ENCODE data around the gene RBFOX2. TPM values are rescaled to one million over a fixed set of nuclear protein-coding genes. Genes with fewer than 3 reads are reported as not detected.
"Not testable (repeated sequence)": the region's sequence is repeated elsewhere in the genome, so short reads cannot be mapped to it uniquely, and the experiment has no call there.

The RBFOX2 gene
- polyA plus RNA-seq, 1 donor, result 67.0 TPM

- no peaks in the 10 kb centered on the region for H3K4me1 ChIP-seq (ENCODE audit: control insufficient read depth, insufficient read depth, low read length)
- no peak overlapping the region for H3K4me3 ChIP-seq (ENCODE audit: low read length)
- peaks cover 40% of the 10 kb centered on the region for H3K36me3 ChIP-seq (ENCODE audit: control insufficient read depth, insufficient read depth, low read length)
- no peaks in the 10 kb centered on the region for H3K9me3 ChIP-seq (ENCODE audit: control insufficient read depth, low read depth, low read length)
- 89% methylated on average over 2 of the region's 4 CpGs for WGBS (ENCODE audit: insufficient coverage, low lambda C conversion rate)
- H3K27me3 ChIP-seq (ENCODE audit: control insufficient read depth, insufficient read depth, low read length), result no peaks in the 10 kb centered on the region
- no peak overlapping the region for H3K27ac ChIP-seq (ENCODE audit: low read length)
- DNase-seq, result no peak
Measured at GRCh38 chr22:35746946-35747703, 281.5 kb downstream of the RBFOX2 start.

GRCh38 chr22:35746248-35746647 is 282.4 kb downstream of the RBFOX2 start:
- peaks cover 38% of the 10 kb centered on the region for H3K36me3 ChIP-seq (ENCODE audit: control insufficient read depth, insufficient read depth, low read length)
- H3K9me3 ChIP-seq (ENCODE audit: control insufficient read depth, low read depth, low read length), result no peaks in the 10 kb centered on the region
- no peak overlapping the region for H3K4me3 ChIP-seq (ENCODE audit: low read length)
- no peaks in the 10 kb centered on the region for H3K27me3 ChIP-seq (ENCODE audit: control insufficient read depth, insufficient read depth, low read length)
- no peaks in the 10 kb centered on the region for H3K4me1 ChIP-seq (ENCODE audit: control insufficient read depth, insufficient read depth, low read length)
- DNase-seq, result no peak
- H3K27ac ChIP-seq (ENCODE audit: low read length), result no peak overlapping the region
- WGBS (ENCODE audit: insufficient coverage, low lambda C conversion rate), result no CpG with 5 or more reads among the region's 9 CpGs

DNA sequence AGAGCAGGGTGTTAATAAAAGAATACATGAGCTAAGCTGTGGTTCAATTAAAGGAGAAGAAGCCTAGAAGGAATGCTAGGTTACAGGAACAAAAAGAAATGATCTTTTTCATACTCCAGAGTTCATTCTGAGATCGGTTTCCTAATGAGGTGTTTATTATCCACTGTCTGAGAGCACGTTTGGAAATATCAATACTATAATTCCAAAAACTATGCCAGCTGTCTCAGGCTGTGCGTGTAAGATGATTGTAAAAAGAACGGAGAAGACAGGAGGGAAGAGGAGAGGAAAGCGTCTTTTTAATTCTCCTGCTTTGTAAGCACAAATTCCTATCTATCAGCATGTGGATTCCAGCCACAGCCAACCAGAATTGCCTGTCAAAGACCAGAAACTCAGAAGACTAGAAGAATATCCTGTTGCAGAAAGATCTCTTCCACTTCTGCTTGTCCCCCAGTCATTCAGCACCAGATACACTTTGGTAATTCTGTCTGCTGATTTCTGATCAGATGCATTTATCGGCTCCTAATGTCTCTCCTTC is 285.2 kb downstream of the RBFOX2 start:
- DNase-seq, result no peak
- no peak overlapping the region for H3K4me3 ChIP-seq (ENCODE audit: low read length)
- no peak overlapping the region for H3K27ac ChIP-seq (ENCODE audit: low read length)
- H3K27me3 ChIP-seq (ENCODE audit: control insufficient read depth, insufficient read depth, low read length), result no peaks in the 10 kb centered on the region
- H3K4me1 ChIP-seq (ENCODE audit: control insufficient read depth, insufficient read depth, low read length), result no peaks in the 10 kb centered on the region
- WGBS (ENCODE audit: insufficient coverage, low lambda C conversion rate), result 80% methylated on average over 1 of the region's 6 CpGs
- peaks cover 40% of the 10 kb centered on the region for H3K36me3 ChIP-seq (ENCODE audit: control insufficient read depth, insufficient read depth, low read length)
- H3K9me3 ChIP-seq (ENCODE audit: control insufficient read depth, low read depth, low read length), result no peaks in the 10 kb centered on the region

- WGBS (ENCODE audit: insufficient coverage, low lambda C conversion rate), result 100% methylated on average over 2 of the region's 9 CpGs
- no peak overlapping the region for H3K27ac ChIP-seq (ENCODE audit: low read length)
- peaks cover 44% of the 10 kb centered on the region for H3K36me3 ChIP-seq (ENCODE audit: control insufficient read depth, insufficient read depth, low read length)
- H3K27me3 ChIP-seq (ENCODE audit: control insufficient read depth, insufficient read depth, low read length), result no peaks in the 10 kb centered on the region
- H3K4me1 ChIP-seq (ENCODE audit: control insufficient read depth, insufficient read depth, low read length), result no peaks in the 10 kb centered on the region
- H3K9me3 ChIP-seq (ENCODE audit: control insufficient read depth, low read depth, low read length), result no peaks in the 10 kb centered on the region
- H3K4me3 ChIP-seq (ENCODE audit: low read length), result no peak overlapping the region
- DNase-seq, result no peak
Measured at GRCh38 chr22:35742342-35743100, 286.1 kb downstream of the RBFOX2 start.

- WGBS (ENCODE audit: insufficient coverage, low lambda C conversion rate), result no CpG with 5 or more reads among the region's 1 CpG
- Histone ChIP-seq H3K4me1 (ENCODE audit: control insufficient read depth, insufficient read depth, low read length) (no peaks in the 10 kb centered on the region), H3K9me3 (ENCODE audit: control insufficient read depth, low read depth, low read length) (no peaks in the 10 kb centered on the region), H3K27ac (ENCODE audit: low read length) (no peak overlapping the region), H3K36me3 (ENCODE audit: control insufficient read depth, insufficient read depth, low read length) (peaks cover 33% of the 10 kb centered on the region), H3K4me3 (ENCODE audit: low read length) (no peak overlapping the region), H3K27me3 (ENCODE audit: control insufficient read depth, insufficient read depth, low read length) (no peaks in the 10 kb centered on the region)
- DNase-seq, result no peak
Measured at GRCh38 chr22:35740616-35741015, 288.0 kb downstream of the RBFOX2 start.

DNA sequence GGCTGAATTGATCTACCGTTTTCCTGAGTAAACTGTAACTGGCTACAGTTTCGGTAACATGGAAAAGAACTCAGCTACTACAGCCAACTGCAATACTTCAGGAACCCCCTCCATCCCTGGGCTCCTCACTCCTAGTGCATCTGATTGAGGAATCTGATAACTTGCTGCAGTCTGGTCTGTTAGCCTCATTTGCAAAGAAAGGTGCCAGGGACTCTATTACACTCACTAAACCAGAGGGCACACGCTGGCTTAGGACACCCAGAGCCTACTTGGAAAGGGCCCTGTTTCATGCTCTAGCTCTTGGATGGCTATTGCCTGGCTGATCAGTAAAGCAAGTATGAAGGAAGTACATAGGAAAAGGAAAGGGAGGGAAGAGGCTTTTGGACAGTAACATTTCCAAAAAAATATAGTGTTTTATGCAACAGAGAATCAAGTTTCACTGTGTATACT is 288.7 kb downstream of the RBFOX2 start:
- DNase-seq, result no peak
- H3K27me3 ChIP-seq (ENCODE audit: control insufficient read depth, insufficient read depth, low read length), result no peaks in the 10 kb centered on the region
- no peaks in the 10 kb centered on the region for H3K4me1 ChIP-seq (ENCODE audit: control insufficient read depth, insufficient read depth, low read length)
- H3K4me3 ChIP-seq (ENCODE audit: low read length), result no peak overlapping the region
- no CpG with 5 or more reads among the region's 3 CpGs for WGBS (ENCODE audit: insufficient coverage, low lambda C conversion rate)
- no peaks in the 10 kb centered on the region for H3K9me3 ChIP-seq (ENCODE audit: control insufficient read depth, low read depth, low read length)
- peaks cover 29% of the 10 kb centered on the region for H3K36me3 ChIP-seq (ENCODE audit: control insufficient read depth, insufficient read depth, low read length)
- H3K27ac ChIP-seq (ENCODE audit: low read length), result no peak overlapping the region

DNA sequence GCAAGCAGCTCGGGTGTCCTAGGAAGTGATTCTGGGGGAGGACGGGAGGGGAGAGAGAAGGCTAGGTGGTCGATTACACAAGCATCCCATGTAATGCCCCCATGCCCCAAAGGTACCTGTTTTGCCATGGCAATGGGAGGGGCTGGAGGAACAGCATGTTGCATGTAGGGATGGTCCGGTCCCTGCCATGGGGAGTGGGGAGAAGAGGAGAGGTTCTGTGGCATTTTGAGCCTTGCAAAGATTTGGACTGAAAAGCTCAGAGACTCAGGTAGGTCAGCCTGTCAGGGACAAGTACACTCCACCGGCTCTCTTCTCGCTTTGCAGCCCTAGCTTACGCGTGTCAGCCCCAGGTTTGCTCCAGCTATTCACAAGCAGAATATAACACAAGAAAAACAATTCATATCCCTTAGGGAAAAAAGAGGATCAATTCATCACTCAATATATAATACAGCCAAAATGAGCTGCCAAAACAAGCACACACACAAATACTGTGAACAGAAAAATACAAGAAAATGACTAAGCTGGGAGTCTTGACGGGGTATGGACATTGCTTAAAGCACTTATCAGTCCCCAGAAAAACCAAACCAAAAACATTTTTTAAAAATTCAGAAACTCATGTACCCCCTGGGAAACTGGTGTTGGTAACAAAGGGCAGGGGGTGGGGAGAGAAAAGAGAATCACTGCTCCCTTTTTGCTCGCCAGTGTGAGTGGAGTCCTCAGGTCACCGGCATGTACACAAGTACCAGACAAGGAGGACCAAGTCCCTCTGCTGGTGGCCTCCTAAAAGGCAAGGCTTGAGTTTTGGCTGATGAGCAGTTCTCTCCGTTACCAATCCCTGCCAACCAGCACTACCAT is 289.3 kb downstream of the RBFOX2 start:
- Histone ChIP-seq H3K36me3 (ENCODE audit: control insufficient read depth, insufficient read depth, low read length) (peaks cover 23% of the 10 kb centered on the region), H3K27me3 (ENCODE audit: control insufficient read depth, insufficient read depth, low read length) (no peaks in the 10 kb centered on the region), H3K4me3 (ENCODE audit: low read length) (no peak overlapping the region), H3K4me1 (ENCODE audit: control insufficient read depth, insufficient read depth, low read length) (peaks cover under 1% of the 10 kb centered on the region), H3K27ac (ENCODE audit: low read length) (no peak overlapping the region), H3K9me3 (ENCODE audit: control insufficient read depth, low read depth, low read length) (no peaks in the 10 kb centered on the region)
- 100% methylated on average over 1 of the region's 12 CpGs for WGBS (ENCODE audit: insufficient coverage, low lambda C conversion rate)
- no peak for DNase-seq

DNA sequence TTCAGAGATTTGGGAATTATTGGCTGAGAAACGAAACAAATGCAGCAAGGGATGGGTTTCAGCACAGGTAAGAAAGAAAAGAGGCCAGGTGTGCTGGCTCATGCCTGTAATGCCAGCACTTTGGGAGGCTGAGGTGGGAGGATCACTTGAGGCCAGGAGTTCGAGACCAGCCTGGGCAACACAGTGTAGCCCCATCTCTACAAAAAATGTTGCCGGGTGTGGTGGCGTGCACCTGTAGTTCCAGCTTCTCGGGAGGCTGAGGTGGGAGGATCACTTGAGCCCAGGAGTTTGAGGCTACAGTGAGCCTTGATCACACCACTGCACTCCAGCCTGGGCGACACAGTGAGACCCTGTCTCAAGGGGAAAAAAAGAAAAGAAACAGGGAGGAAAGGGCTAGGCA is 290.7 kb downstream of the RBFOX2 start:
- not testable (repeated sequence) for H3K4me3 ChIP-seq (ENCODE audit: low read length); H3K27me3 ChIP-seq (ENCODE audit: control insufficient read depth, insufficient read depth, low read length); H3K9me3 ChIP-seq (ENCODE audit: control insufficient read depth, low read depth, low read length); DNase-seq; H3K27ac ChIP-seq (ENCODE audit: low read length)
- Histone ChIP-seq H3K36me3 (ENCODE audit: control insufficient read depth, insufficient read depth, low read length) (peaks cover 15% of the 10 kb centered on the region), H3K4me1 (ENCODE audit: control insufficient read depth, insufficient read depth, low read length) (peaks cover 15% of the 10 kb centered on the region)
- WGBS (ENCODE audit: insufficient coverage, low lambda C conversion rate), result no CpG with 5 or more reads among the region's 6 CpGs

GRCh38 chr22:35736701-35737100 is 291.9 kb downstream of the RBFOX2 start:
- no peaks in the 10 kb centered on the region for H3K9me3 ChIP-seq (ENCODE audit: control insufficient read depth, low read depth, low read length)
- 20% methylated on average over 1 of the region's 12 CpGs for WGBS (ENCODE audit: insufficient coverage, low lambda C conversion rate)
- H3K36me3 ChIP-seq (ENCODE audit: control insufficient read depth, insufficient read depth, low read length), result peaks cover 10% of the 10 kb centered on the region
- H3K4me3 ChIP-seq (ENCODE audit: low read length), result no peak overlapping the region
- DNase-seq, result no peak
- H3K27ac ChIP-seq (ENCODE audit: low read length), result no peak overlapping the region
- peaks cover 16% of the 10 kb centered on the region for H3K4me1 ChIP-seq (ENCODE audit: control insufficient read depth, insufficient read depth, low read length)
- no peaks in the 10 kb centered on the region for H3K27me3 ChIP-seq (ENCODE audit: control insufficient read depth, insufficient read depth, low read length)

DNA sequence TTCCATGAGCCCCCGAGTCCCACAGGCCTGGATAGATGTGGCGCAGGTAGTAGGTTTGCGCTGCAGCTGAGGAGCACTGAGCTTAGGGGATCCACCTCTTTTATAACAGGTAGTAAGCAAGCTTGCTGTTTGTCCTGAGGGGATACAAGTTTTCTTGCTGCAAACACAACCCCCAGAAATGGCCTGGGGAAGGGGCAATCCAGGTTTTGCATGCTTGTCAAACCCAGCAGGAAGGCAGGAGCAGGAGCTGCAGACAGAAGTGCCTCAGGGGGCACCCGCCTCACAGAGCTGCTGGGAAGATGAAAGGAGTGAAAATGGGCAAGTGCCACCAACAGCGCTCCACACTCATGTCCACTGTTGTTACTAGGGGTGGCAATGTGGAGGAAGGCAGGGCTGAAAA is 292.5 kb downstream of the RBFOX2 start:
- Histone ChIP-seq H3K4me1 (ENCODE audit: control insufficient read depth, insufficient read depth, low read length) (peaks cover 16% of the 10 kb centered on the region), H3K27me3 (ENCODE audit: control insufficient read depth, insufficient read depth, low read length) (no peaks in the 10 kb centered on the region), H3K36me3 (ENCODE audit: control insufficient read depth, insufficient read depth, low read length) (peaks cover 10% of the 10 kb centered on the region), H3K27ac (ENCODE audit: low read length) (no peak overlapping the region), H3K4me3 (ENCODE audit: low read length) (no peak overlapping the region), H3K9me3 (ENCODE audit: control insufficient read depth, low read depth, low read length) (no peaks in the 10 kb centered on the region)
- WGBS (ENCODE audit: insufficient coverage, low lambda C conversion rate), result no CpG with 5 or more reads among the region's 5 CpGs
- DNase-seq, result no peak

All from large intestine (tissue), 3 donors.